HL-60 (cell line): ENCODE measurements around the gene LAMA4.

ENCODE experiments used
- CTCF ChIP-seq: IDR thresholded peaks from one replicate; pipeline ENCODE4 v1.5.1; 2011; ENCODE audit warnings: low read length, control low read depth, inconsistent platforms; ENCODE audit not compliant: insufficient read depth
- POLR2AphosphoS5 ChIP-seq: IDR thresholded peaks from 2 replicates; pipeline ENCODE4 v1.6.1; 2012; ENCODE audit warnings: low read depth

GRCh38 chr6:112139052-112139451 lies 115.3 kb downstream of the LAMA4 start:
- TF ChIP-seq POLR2AphosphoS5 (no peak), CTCF (no peak)
